Osteoblast (primary cell): ENCODE measurements around the gene BCAT1. TPM values are rescaled to one million over a fixed set of nuclear protein-coding genes. Genes with fewer than 3 reads are reported as not detected.

ENCODE experiments used
- DNase-seq: peaks from one replicate; pipeline ENCODE4 v3.0.0; 2011; ENCODE audit warnings: low spot score, mixed read lengths; ENCODE audit not compliant: insufficient read length; ENCODE audit errors: missing footprints
- H2AFZ ChIP-seq: 2 replicates; pipeline ENCODE4 v1.6.0; 2011; ENCODE audit warnings: mild to moderate bottlenecking, low read length
- H3K27ac ChIP-seq: 2 replicates; pipeline ENCODE4 v1.5.1; 2011; ENCODE audit warnings: mild to moderate bottlenecking, low read depth, low read length, moderate library complexity
- H3K27me3 ChIP-seq: 2 replicates; pipeline ENCODE4 v1.6.0; 2012; ENCODE audit warnings: mild to moderate bottlenecking, control low read depth, inconsistent platforms, low read length, moderate library complexity; ENCODE audit not compliant: insufficient read depth
- H3K36me3 ChIP-seq: 2 replicates; pipeline ENCODE4 v1.5.1; 2011; ENCODE audit warnings: mild to moderate bottlenecking, low read length, control low read depth, moderate library complexity; ENCODE audit not compliant: insufficient read depth
- H3K4me1 ChIP-seq: 2 replicates; pipeline ENCODE4 v1.5.1; 2011; ENCODE audit warnings: mild to moderate bottlenecking, low read length, control low read depth, moderate library complexity; ENCODE audit not compliant: insufficient read depth
- H3K4me2 ChIP-seq: 2 replicates; pipeline ENCODE4 v1.6.0; 2011; ENCODE audit warnings: mild to moderate bottlenecking, low read length; ENCODE audit not compliant: insufficient read depth
- H3K4me3 ChIP-seq: fragments of 200-600 bp; sonication (generic); 3 replicates; pipeline ENCODE4 v1.5.1; 2012; ENCODE audit warnings: mild to moderate bottlenecking, low read length, inconsistent platforms; ENCODE audit not compliant: insufficient read depth
- H3K79me2 ChIP-seq: 2 replicates; pipeline ENCODE4 v1.6.0; 2012; ENCODE audit warnings: mild to moderate bottlenecking, low read length, control low read depth, inconsistent platforms; ENCODE audit not compliant: insufficient read depth
- H3K9me3 ChIP-seq: 2 replicates; pipeline ENCODE4 v1.5.1; 2011; ENCODE audit warnings: low read depth, low read length, control low read depth
- H4K20me1 ChIP-seq: 2 replicates; pipeline ENCODE4 v1.6.0; 2012; ENCODE audit warnings: mild to moderate bottlenecking, low read length, control low read depth; ENCODE audit not compliant: insufficient read depth
- total RNA-seq: library from RNA; depleted of rRNA; stranded (reverse); fragments of >200 nt; gene quantifications from 2 replicates; pipeline ENCODE4 v1.2.3, GENCODE V29; 2012
- TF ChIP-seq, protein P1 (sequence below): IDR thresholded peaks from 2 replicates; pipeline ENCODE4 v1.5.1; 2011; ENCODE audit warnings: mild to moderate bottlenecking, low read depth, low read length, moderate library complexity; ENCODE audit errors: extremely low read depth

The BCAT1 gene
- total RNA-seq, 1 donor, result 273 TPM

DNA sequence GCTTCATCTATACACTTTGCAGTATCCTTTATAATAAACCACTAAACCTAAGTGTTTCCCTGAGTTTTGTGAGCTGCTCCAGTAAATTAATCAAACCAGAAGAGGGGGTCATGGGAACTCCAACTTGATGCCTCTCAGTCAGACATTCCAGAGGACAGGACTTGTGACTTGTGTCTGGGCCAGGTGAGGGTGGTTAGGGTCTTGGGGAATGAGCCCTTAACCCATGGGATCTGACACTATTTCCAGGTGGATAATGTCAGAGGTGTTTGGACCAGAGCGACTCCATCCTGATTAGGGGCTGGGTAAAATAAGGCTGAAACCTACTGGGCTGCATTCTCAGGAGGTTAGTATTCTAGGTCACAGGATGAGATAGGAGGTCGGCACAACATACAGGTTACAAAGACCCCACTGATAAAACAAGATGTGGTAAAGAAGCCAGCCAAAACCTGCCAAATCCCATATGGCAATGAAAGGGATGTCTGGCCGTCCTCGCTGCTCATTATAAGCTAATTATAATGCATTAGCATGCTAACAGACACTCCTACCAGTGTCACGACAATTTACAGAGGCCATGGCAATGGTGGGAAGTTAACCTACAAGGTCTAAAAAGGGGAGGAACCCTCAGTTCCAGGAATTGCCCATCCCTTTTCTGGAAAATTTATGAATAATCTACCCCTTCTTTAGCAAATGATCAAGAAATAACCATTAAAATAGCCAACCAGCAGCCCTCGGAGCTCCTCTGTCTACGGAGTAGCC, 58.7 kb downstream of the BCAT1 start:
- H3K27me3 ChIP-seq, result no peaks in the 10 kb centered on the region
- H3K4me3 ChIP-seq, result no peak overlapping the region
- H3K9me3 ChIP-seq, result no peaks in the 10 kb centered on the region
- peaks cover 25% of the 10 kb centered on the region for H3K79me2 ChIP-seq
- no peak overlapping the region for H3K4me2 ChIP-seq
- peaks cover 6% of the 10 kb centered on the region for H4K20me1 ChIP-seq
- TF ChIP-seq, protein P1, sequence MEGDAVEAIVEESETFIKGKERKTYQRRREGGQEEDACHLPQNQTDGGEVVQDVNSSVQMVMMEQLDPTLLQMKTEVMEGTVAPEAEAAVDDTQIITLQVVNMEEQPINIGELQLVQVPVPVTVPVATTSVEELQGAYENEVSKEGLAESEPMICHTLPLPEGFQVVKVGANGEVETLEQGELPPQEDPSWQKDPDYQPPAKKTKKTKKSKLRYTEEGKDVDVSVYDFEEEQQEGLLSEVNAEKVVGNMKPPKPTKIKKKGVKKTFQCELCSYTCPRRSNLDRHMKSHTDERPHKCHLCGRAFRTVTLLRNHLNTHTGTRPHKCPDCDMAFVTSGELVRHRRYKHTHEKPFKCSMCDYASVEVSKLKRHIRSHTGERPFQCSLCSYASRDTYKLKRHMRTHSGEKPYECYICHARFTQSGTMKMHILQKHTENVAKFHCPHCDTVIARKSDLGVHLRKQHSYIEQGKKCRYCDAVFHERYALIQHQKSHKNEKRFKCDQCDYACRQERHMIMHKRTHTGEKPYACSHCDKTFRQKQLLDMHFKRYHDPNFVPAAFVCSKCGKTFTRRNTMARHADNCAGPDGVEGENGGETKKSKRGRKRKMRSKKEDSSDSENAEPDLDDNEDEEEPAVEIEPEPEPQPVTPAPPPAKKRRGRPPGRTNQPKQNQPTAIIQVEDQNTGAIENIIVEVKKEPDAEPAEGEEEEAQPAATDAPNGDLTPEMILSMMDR, result no peak
- no peak overlapping the region for H2AFZ ChIP-seq
- no peaks in the 10 kb centered on the region for H3K36me3 ChIP-seq
- H3K4me1 ChIP-seq, result peaks cover 4% of the 10 kb centered on the region
- H3K27ac ChIP-seq, result no peak overlapping the region
- no peak for DNase-seq

DNA sequence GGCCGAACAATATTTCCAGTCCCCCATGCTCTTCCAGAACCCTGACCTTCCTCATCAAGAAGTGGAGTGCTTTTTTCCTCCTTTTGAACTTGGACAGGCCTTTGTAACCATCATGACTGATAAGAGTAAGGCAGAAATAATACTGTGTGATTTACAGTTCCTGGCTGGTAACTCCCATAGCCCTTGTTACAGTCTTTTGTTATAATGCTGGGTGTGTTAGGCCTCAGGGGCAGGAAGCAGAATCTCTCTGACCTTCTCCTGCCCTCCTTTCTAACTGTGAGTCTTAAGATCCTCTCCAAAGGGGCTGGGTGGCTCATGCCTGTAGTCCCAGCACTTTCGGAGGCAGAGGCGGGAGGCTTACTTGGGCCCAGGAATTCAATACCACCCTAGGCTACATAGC, 59.5 kb downstream of the BCAT1 start:
- no peak for DNase-seq
- H3K36me3 ChIP-seq, result no peaks in the 10 kb centered on the region
- no peaks in the 10 kb centered on the region for H3K27me3 ChIP-seq
- no peaks in the 10 kb centered on the region for H4K20me1 ChIP-seq
- no peaks in the 10 kb centered on the region for H3K9me3 ChIP-seq
- no peak overlapping the region for H2AFZ ChIP-seq
- peaks cover 18% of the 10 kb centered on the region for H3K79me2 ChIP-seq
- no peak overlapping the region for H3K27ac ChIP-seq
- H3K4me2 ChIP-seq, result no peak overlapping the region
- TF ChIP-seq, protein P1, result no peak
- no peak overlapping the region for H3K4me3 ChIP-seq
- H3K4me1 ChIP-seq, result no peaks in the 10 kb centered on the region

DNA sequence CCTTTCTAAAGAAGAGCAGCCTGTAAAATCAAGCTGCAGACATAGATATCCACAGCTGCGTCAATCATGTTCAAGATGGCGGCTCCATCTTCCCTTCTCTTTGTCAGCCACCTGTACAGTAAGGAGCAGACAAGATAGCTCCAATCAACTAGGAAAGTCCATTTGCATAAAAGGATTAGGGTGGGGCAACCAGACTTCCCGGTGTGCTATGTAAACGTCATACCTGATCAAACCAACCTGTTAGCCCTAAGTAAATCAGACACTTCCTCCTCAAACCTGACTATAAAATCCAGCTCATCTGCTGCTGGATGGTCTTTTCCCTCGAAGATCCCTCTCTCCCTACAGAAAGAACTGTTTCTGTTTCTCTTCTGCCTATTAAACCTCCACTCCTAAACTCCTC, 60.1 kb downstream of the BCAT1 start:
- H3K27ac ChIP-seq, result no peak overlapping the region
- no peaks in the 10 kb centered on the region for H3K4me1 ChIP-seq
- no peaks in the 10 kb centered on the region for H4K20me1 ChIP-seq
- H3K4me3 ChIP-seq, result no peak overlapping the region
- no peak overlapping the region for H2AFZ ChIP-seq
- no peaks in the 10 kb centered on the region for H3K27me3 ChIP-seq
- no peak overlapping the region for H3K4me2 ChIP-seq
- TF ChIP-seq, protein P1, result no peak
- no peaks in the 10 kb centered on the region for H3K9me3 ChIP-seq
- DNase-seq, result no peak
- peaks cover 14% of the 10 kb centered on the region for H3K79me2 ChIP-seq
- H3K36me3 ChIP-seq, result no peaks in the 10 kb centered on the region

DNA sequence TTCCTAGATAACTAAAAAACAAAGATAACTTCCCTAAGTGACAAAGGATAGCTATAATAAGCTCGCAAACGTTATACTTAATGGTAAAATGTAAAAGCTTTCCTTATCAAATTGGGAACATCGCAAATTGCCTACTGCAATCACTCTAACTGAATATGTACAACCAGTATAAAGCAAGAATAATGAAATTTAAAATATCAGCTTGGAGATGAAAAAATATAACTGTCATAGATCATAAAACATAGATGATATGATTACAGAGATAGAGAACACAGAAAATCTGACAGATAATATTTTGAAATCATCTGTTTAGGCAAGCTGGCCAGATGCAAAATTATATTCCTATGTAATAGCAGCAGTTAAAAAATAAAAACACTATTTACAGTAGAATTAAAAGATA, 64.0 kb downstream of the BCAT1 start:
- Histone ChIP-seq H3K36me3 (no peaks in the 10 kb centered on the region), H3K9me3 (no peaks in the 10 kb centered on the region), H3K27me3 (no peaks in the 10 kb centered on the region), H3K79me2 (peaks cover 12% of the 10 kb centered on the region), H3K4me2 (no peak overlapping the region), H4K20me1 (no peaks in the 10 kb centered on the region), H3K4me3 (no peak overlapping the region), H3K27ac (no peak overlapping the region), H2AFZ (no peak overlapping the region), H3K4me1 (no peaks in the 10 kb centered on the region)
- TF ChIP-seq, protein P1, result no peak
- DNase-seq, result no peak
